A673 (cell line): Measurements from ENCODE around the gene SLC35C1. TPM values are rescaled to one million over a fixed set of nuclear protein-coding genes. Genes with fewer than 3 reads are reported as not detected.

ENCODE experiments used
- Bru-seq: library from RNA; stranded (reverse); fragments of 400-500 nt; gene quantifications from one replicate; lab custom pipeline; 2021; lab: Mats Ljungman, UMichigan
- BruChase-seq, 2 experiments: library from RNA; stranded (reverse); fragments of 400-500 nt; gene quantifications; one replicate each; lab custom pipeline; 2021; lab: Mats Ljungman, UMichigan
- BruUV-seq: library from RNA; stranded (reverse); fragments of 400-500 nt; replicated peaks from 2 replicates; lab custom pipeline; 2021; lab: Mats Ljungman, UMichigan
- CTCF ChIA-PET: fragments of 300-600 bp; sonication (Branson Sonifier 250); formaldehyde crosslinking; loops from one replicate; lab custom pipeline; 2022; ENCODE audit warnings: antibody characterized with exemption; lab: Charles Lee
- POLR2A ChIA-PET: fragments of 300-600 bp; sonication (Branson Sonifier 250); formaldehyde crosslinking; loops from one replicate; lab custom pipeline; 2022; ENCODE audit warnings: antibody characterized with exemption; ENCODE audit not compliant: low non-redundant PET; lab: Charles Lee
- DNase-seq: peaks from one replicate; pipeline ENCODE4 v3.0.0-alpha.2; 2015; ENCODE audit warnings: low spot score
- H3K27ac ChIP-seq: fragments of 200-600 bp; sonication (generic); 2 replicates; pipeline ENCODE4 v1.5.1; 2016; ENCODE audit warnings: mixed run types, low read depth, mild to moderate bottlenecking, mixed read lengths, antibody characterized with exemption, low read length; ENCODE audit not compliant: poor library complexity, severe bottlenecking
- H3K27me3 ChIP-seq: fragments of 200-600 bp; sonication (generic); replicated peaks from 2 replicates; pipeline ENCODE4 v1.6.1; 2017; ENCODE audit warnings: mixed run types, low read depth, mild to moderate bottlenecking, mixed read lengths, antibody characterized with exemption, low read length; ENCODE audit not compliant: insufficient read depth, poor library complexity
- H3K36me3 ChIP-seq: fragments of 200-600 bp; sonication (generic); 2 replicates; pipeline ENCODE4 v1.6.1; 2016; ENCODE audit warnings: mixed run types, mild to moderate bottlenecking, mixed read lengths, antibody characterized with exemption, low read length; ENCODE audit not compliant: insufficient read depth, poor library complexity, severe bottlenecking
- H3K4me1 ChIP-seq: fragments of 200-600 bp; sonication (generic); 2 replicates; pipeline ENCODE4 v1.6.1; 2017; ENCODE audit warnings: mixed run types, mild to moderate bottlenecking, mixed read lengths, antibody characterized with exemption, low read length; ENCODE audit not compliant: insufficient read depth, poor library complexity, severe bottlenecking
- H3K4me3 ChIP-seq: fragments of 200-600 bp; sonication (generic); 2 replicates; pipeline ENCODE4 v1.5.1; 2016; ENCODE audit warnings: low read depth, mixed run types, mild to moderate bottlenecking, mixed read lengths, low read length; ENCODE audit not compliant: poor library complexity, severe bottlenecking
- H3K9me3 ChIP-seq: fragments of 200-600 bp; sonication (generic); 2 replicates; pipeline ENCODE4 v1.6.1; 2016; ENCODE audit warnings: mixed run types, low read depth, mild to moderate bottlenecking, mixed read lengths, antibody characterized with exemption, low read length; ENCODE audit not compliant: poor library complexity, severe bottlenecking
- EZH2 ChIP-seq: fragments of 200-600 bp; sonication (generic); IDR thresholded peaks from 2 replicates; pipeline ENCODE4 v1.6.1; 2017; ENCODE audit warnings: borderline replicate concordance, low read depth, mild to moderate bottlenecking, mixed read lengths, antibody characterized with exemption, low read length; ENCODE audit not compliant: poor library complexity, severe bottlenecking
- intact Hi-C: fragments of 100-400 bp; cut with micrococcal nuclease; formaldehyde crosslinking; loops from one replicate; pipeline ENCODE4 v1.10.0; 2022; ENCODE audit not compliant: unreplicated experiment
- long read RNA-seq: library from polyadenylated mRNA; stranded (forward); transcript quantifications from one replicate; pipeline ENCODE4 v2.0.0, GENCODE V29; 2022
- total RNA-seq: library from RNA; stranded (reverse); gene quantifications from 2 replicates; pipeline ENCODE4 v1.2.3, GENCODE V29; 2021
- TF ChIP-seq, protein P1 (sequence below): fragments of 300-800, 200-600 bp; sonication (generic); conservative IDR thresholded peaks from 2 replicates; pipeline ENCODE4 v1.5.1; 2017; ENCODE audit warnings: low read depth, mild to moderate bottlenecking, antibody characterized with exemption, low read length, moderate library complexity, mixed read lengths

SLC35C1 gene
- total RNA-seq (25.7 and 32.5 TPM in 2 replicates), Bru-seq, nascent RNA (percentile 66 among the genes with signal in this experiment), BruChase-seq, experiment 1, labeled RNA remaining after a 2-hour chase (percentile 70 among the genes with signal in this experiment), BruChase-seq, experiment 2, labeled RNA remaining after a 6-hour chase (percentile 83 among the genes with signal in this experiment)
- long read RNA-seq, full-length matches to known transcripts = 92 of 108 reads
- long read RNA-seq, partial matches to known transcripts = 15 of 108 reads
- long read RNA-seq, other reads (novel, unspliced or antisense) = 1 of 108 reads

DNA sequence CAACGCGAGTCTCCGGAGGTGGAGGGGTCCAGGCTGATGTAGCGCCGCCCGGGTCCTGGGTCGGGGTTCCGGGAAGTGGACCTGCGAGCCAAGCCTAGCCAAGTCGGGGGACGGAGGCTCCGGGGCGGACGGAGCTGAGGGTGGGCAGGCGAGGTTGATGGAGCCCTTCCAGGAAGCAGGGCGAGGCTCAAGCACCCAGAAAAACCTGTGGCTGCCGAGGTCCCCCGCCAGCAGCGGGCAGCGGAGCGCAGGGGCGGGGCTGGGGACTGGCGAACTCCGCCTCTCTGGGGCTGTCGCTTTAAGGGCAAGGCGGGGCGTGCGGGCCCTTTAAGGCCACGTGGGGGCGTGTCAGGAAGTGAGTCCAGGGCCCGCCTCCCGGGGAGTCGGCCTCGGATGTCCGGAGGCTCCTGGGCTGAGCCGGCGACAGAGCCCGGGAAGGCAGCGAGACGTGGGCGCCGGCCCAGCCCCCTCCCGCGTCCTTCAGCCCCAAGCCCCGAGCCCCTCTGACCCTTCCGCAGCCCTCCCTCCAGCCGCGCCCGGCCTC is at the start of gene SLC35C1:
SLC35C1 (plus strand) TSS at position 389 of the 544 bp plus-strand sequence. CDS start 653 bp downstream, outside the sequence.
- DNase-seq = peak; percentile 100
- no TSS peak for BruUV-seq
- peaks cover 41% of the 10 kb centered on the region for H3K4me1 ChIP-seq
- H3K27ac ChIP-seq = peak within 1 kb of the TSS; percentile 78
- peak within 1 kb of the TSS; percentile 78 for H3K4me3 ChIP-seq
- H3K27me3 ChIP-seq = no peaks in the 10 kb centered on the region
- intact Hi-C loops = no loop called here
- ChIA-PET POLR2A (interaction anchor here (0.7 kb wide), 1 partner anchor 59 kb away, joined by 3 read pairs; no protein-coding TSS in a partner anchor), CTCF (interaction anchor here (0.6 to 2.0 kb wide), 2 partner anchors 33 to 496 kb away, joined by 3 to 7 read pairs; no protein-coding TSS in a partner anchor)
- no peaks in the 10 kb centered on the region for H3K9me3 ChIP-seq
- TF ChIP-seq, protein P1, sequence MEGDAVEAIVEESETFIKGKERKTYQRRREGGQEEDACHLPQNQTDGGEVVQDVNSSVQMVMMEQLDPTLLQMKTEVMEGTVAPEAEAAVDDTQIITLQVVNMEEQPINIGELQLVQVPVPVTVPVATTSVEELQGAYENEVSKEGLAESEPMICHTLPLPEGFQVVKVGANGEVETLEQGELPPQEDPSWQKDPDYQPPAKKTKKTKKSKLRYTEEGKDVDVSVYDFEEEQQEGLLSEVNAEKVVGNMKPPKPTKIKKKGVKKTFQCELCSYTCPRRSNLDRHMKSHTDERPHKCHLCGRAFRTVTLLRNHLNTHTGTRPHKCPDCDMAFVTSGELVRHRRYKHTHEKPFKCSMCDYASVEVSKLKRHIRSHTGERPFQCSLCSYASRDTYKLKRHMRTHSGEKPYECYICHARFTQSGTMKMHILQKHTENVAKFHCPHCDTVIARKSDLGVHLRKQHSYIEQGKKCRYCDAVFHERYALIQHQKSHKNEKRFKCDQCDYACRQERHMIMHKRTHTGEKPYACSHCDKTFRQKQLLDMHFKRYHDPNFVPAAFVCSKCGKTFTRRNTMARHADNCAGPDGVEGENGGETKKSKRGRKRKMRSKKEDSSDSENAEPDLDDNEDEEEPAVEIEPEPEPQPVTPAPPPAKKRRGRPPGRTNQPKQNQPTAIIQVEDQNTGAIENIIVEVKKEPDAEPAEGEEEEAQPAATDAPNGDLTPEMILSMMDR = no peak; the same call in 1 of the 2 replicates
- TF ChIP-seq EZH2 = no peak
- H3K36me3 ChIP-seq = no peaks in the 10 kb centered on the region

DNA sequence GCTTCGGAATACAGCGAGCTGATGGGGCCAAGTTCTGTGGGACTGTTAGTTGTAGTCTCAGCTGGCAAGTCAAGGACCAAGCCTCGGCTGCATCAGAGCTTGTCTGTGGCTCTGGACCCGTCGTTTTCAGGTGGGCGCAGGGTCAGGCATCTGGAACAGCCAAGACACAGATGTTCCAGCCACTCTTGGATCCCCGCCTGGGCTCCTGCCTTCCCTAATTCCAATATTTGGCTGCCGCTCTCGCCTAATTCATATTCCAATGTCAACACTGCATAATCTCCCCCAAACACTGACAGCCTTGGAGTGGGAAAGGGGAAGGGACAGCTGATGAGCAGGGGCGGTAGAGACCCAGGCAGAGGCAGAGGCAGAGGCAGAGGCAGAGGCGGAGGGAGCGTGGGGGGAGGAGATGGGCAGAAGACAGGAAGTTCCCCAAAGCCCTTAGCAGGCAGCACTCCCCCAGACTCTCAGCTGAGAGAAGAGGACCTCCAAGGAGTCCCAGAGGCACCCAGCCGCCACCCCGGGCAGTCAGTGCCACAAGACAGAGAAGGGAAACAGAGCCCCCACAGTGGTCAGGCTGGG is 49.6 kb upstream of the SLC35C1 start:
- BruUV-seq = no TSS peak
- DNase-seq = no peak
- H3K27me3 ChIP-seq = no peaks in the 10 kb centered on the region
- H3K9me3 ChIP-seq = no peaks in the 10 kb centered on the region
- ChIA-PET POLR2A (interaction anchor here (0.6 kb wide), 1 partner anchor 723 kb away, joined by 3 read pairs; no protein-coding TSS in a partner anchor), CTCF (interaction anchor here (3.8 kb wide), 1 partner anchor 16 kb away, joined by 28 read pairs; no protein-coding TSS in a partner anchor)
- no peak for TF ChIP-seq EZH2
- TF ChIP-seq, protein P1 = no peak
- H3K4me3 ChIP-seq = no peak overlapping the region
- H3K27ac ChIP-seq = peak overlapping the region; percentile 3
- intact Hi-C loops = no loop called here
- H3K36me3 ChIP-seq = no peaks in the 10 kb centered on the region
- peaks cover 23% of the 10 kb centered on the region for H3K4me1 ChIP-seq

DNA sequence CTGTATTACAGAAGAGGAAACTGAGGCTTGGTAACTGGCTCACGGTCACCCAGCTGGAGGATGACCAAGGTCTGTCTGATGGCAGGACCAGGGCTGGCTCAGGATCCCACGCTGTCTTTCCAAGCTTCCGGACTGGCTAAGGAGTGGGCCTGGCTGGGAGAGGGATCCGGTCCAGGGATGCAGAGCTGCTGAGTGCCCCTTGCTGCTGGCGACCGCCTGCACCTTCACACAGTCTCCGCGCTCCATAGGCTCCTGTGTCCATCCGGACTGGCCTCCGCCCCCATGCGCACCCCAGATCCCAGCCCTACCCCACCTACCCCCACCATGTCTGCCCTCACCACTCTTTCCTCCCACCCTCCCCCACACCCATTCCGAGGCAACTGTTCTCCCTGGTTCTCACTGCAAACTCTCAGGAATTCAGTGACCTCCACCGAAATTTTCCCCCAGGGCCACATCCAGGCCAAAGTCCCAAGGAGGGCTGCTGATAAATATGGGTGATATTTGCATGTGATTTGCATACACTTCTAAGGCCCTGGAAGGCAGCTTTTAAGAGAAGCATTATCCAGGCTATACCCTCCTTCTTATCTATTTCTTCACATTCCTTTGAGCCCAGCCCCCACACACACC is 48.5 kb upstream of the SLC35C1 start:
- H3K27ac ChIP-seq = no peak overlapping the region
- no peak for DNase-seq
- H3K27me3 ChIP-seq = no peaks in the 10 kb centered on the region
- peaks cover 23% of the 10 kb centered on the region for H3K4me1 ChIP-seq
- no peaks in the 10 kb centered on the region for H3K9me3 ChIP-seq
- BruUV-seq = no TSS peak
- TF ChIP-seq, protein P1 = no peak
- no peak for TF ChIP-seq EZH2
- ChIA-PET CTCF (interaction anchor here (0.5 to 3.8 kb wide), 2 partner anchors 12 to 15 kb away, joined by 3 to 28 read pairs; no protein-coding TSS in a partner anchor), POLR2A (no interaction called here)
- intact Hi-C loops = no loop called here
- H3K36me3 ChIP-seq = no peaks in the 10 kb centered on the region
- H3K4me3 ChIP-seq = no peak overlapping the region
